ENCODE results near the gene XYLT1. TPM values are rescaled to one million over a fixed set of nuclear protein-coding genes. Genes with fewer than 3 reads are reported as not detected.

Gene XYLT1
- total and polyA plus RNA-seq, 9 of the 15 experiments (the other 6 are each of a cell fraction or from before 2014, with no cell fraction given): 0.03 to 0.09 (median 0.08) TPM; not detected in 6

GRCh38 chr16:17408296-17408695 lies 62.5 kb downstream of the XYLT1 start:
- Histone ChIP-seq H3K4me1 (replicated peaks in 1 of 2; ENCODE audit: control insufficient read depth in 2 of 2, insufficient read depth in 2 of 2, low read length in 2 of 2) (no peaks in the 10 kb centered on the region), H3K27me3 (ENCODE audit: control insufficient read depth in 2 of 2, insufficient read depth in 2 of 2, low read length in 2 of 2) (peaks cover 2 to 24% of the 10 kb centered on the region in 2 experiments; a peak in 3 of 5 replicates), H3K9me3 (replicated peaks; ENCODE audit: control insufficient read depth, insufficient read depth, low read depth, low read length) (no peaks in the 10 kb centered on the region), H3K4me3 (no peak overlapping the region), H3K9me1 (ENCODE audit: control insufficient read depth, insufficient read depth, low read length) (no peaks in the 10 kb centered on the region), H4K20me1 (replicated peaks; ENCODE audit: control insufficient read depth, insufficient read depth, low read length) (no peaks in the 10 kb centered on the region), H3K27ac (ENCODE audit: extremely low read depth, low read depth, low read length) (no peak overlapping the region), H3K79me2 (ENCODE audit: control insufficient read depth, insufficient read depth, low read length) (no peaks in the 10 kb centered on the region), H2AFZ (ENCODE audit: low read depth, low read length) (no peak overlapping the region), H3K36me3 (ENCODE audit: control insufficient read depth, insufficient read depth, low read length) (no peaks in the 10 kb centered on the region), H3K4me2 (ENCODE audit: insufficient read depth, low read length) (no peak overlapping the region), H3K9ac (ENCODE audit: insufficient read depth in 1 of 2, low read depth in 2 of 2, low read length in 2 of 2) (no peak overlapping the region)
- POLR2A ChIA-PET: no interaction called here
- WGBS (ENCODE audit: insufficient coverage, low coverage, missing lambda C conversion rate): 3% methylated on average over 5 of the region's 5 CpGs
- TF ChIP-seq HSF4 (CRISPR knock-in tag; IDR thresholded peaks at IDR 0.05; ENCODE audit: borderline replicate concordance) (no peak), SRSF1 (IDR thresholded peaks at IDR 0.05; ENCODE audit: low read depth, low read length) (no peak), ATF3 (IDR thresholded peaks at IDR 0.05) (no peak), ATF3 (CRISPR knock-in tag; conservative IDR thresholded peaks at IDR 0.05) (no peak), NFIC (IDR thresholded peaks at IDR 0.05) (no peak), ZMIZ1 (IDR thresholded peaks at IDR 0.05; ENCODE audit: low read depth in 2 of 2, low read length in 2 of 2) (no peak), RAD21 (CRISPR knock-in tag; conservative IDR thresholded peaks at IDR 0.05 in 1 of 2, IDR thresholded peaks at IDR 0.05 in 1 of 2) (no peak), PTBP1 (IDR thresholded peaks at IDR 0.05; ENCODE audit: low read depth, low read length) (no peak)
- FAIRE-seq: no peak
- no peak for DNase-seq (ENCODE audit: extremely low read depth in 1 of 4, low spot score in 3 of 4)
- CTCF ChIA-PET (ENCODE audit: low intra/inter-chr PET ratio): no interaction called here
- ATAC-seq: no peak
- intact Hi-C loops (cut with micrococcal nuclease): no loop called here
- BruUV-seq (replicated peaks): no TSS peak
- in situ Hi-C loops (cut with MboI): no loop called here

All from K562 (cell line).